DMS153 (cell line): ENCODE data around the gene EVC.
"Not testable (repeated sequence)": the region's sequence is repeated elsewhere in the genome, so short reads cannot be mapped to it uniquely, and the experiment has no call there.

Source experiments
- DNase-seq: peaks from one replicate; lab custom pipeline; 2025; lab: John Stamatoyannopoulos, UW

The EVC gene

GRCh38 chr4:5787311-5787710, 76.3 kb downstream of the EVC start:
- no peak for DNase-seq

GRCh38 chr4:5788144-5788543, 77.1 kb downstream of the EVC start:
- no peak for DNase-seq

GRCh38 chr4:5789141-5789540, 78.1 kb downstream of the EVC start:
- DNase-seq: no peak

DNA sequence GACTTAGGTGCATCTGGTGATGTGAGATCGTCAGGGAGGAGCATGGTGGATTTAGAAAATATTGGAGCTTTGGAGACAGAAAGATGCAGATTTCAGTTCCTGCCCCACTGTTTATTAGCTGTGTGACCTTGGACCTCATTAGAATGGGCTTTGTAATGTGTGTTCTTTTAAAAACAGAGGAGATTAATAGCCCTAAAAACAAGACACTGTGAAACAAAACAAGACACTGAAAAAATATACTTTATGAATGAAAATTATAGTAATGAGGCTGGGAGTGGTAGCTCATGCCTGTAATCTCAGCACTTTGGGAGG, 79.5 kb downstream of the EVC start:
- no peak for DNase-seq

GRCh38 chr4:5791654-5792053, 80.7 kb downstream of the EVC start:
- DNase-seq: no peak

- no peak for DNase-seq
Observed at GRCh38 chr4:5793514-5793913, 82.5 kb downstream of the EVC start.

GRCh38 chr4:5795580-5795979, 84.6 kb downstream of the EVC start:
- DNase-seq: no peak

GRCh38 chr4:5796976-5797375, 86.0 kb downstream of the EVC start:
- DNase-seq: no peak

DNA sequence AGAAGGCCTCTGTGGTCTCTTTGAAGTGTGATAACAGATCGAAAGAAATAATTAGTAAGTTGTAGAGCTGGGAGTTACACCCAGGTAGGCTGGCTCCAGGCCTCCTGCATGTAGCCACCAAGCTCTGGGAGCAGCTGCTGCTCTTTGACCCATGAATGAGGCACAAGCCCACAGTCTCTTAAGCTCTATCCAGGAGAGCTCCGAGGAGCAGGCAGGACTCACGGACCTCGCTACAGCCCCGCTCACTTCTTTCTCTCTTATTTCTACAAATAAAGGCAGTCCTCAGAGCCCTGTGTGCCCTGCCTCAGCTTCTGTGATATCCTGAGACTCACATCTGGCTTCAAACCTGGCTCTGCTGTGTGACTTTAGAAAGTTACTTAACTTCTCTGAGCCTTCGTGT, 86.9 kb downstream of the EVC start:
- DNase-seq: no peak

- no peak for DNase-seq
Observed at GRCh38 chr4:5798462-5798861, 87.5 kb downstream of the EVC start.

DNA sequence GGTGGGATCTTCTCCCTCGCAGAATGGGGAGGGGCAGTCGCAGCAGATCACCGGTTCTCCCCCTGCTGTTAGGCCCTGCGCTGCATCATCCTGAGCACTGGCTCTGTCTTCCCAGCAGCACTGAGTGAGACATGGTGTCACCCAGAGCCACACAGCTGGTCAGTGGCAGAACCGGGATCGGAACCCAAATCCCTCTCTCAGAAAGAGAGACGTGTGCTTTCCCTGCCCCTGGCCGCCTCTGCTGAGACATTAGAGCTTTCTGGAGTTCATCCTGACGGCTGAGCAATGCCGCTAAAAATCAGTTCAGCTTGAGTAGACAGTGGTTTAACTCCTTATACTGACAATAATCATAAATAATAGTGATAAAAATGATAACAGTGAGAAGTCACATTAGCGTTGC, 87.9 kb downstream of the EVC start:
- no peak for DNase-seq

DNA sequence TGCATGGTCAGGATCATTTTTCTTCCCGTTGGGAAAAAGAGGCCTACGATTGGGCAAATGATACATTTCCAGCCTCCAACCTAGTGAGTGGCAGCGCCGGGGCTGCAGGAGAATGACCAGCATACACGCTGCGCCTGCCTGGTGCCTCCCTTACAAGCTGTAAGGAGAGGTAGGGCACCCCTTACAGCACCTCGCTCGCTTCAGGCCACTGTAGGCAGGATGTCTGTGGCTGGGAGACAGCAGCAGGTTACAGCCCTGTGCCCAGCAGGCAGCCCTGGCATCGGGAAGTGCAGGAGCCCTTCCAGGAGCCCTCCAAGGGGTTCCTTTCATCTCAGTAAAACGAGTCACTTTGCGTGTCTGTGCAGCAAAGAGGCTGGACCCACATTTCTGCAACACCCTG, 88.4 kb downstream of the EVC start:
- no peak for DNase-seq

DNA sequence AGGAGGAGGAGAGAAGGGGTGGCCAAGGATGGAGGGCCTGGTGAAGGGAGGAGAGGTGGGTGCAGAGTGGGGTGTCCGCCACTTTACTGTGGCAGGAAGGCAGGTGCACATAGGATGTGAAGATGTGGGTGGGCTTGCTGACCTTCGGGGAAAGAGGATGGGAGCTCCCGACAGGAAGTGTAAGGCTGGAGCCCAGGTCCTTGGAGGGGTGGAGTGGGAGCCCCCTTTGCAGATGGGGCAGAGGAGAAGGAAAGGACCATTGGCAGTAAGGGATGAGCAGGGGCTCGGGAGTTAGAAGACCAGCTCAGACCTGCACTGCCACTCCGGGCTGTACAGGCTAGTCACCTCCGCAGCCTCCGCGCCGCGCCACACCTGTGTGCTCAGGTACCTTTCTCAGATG, 89.5 kb downstream of the EVC start:
- DNase-seq: no peak

DNA sequence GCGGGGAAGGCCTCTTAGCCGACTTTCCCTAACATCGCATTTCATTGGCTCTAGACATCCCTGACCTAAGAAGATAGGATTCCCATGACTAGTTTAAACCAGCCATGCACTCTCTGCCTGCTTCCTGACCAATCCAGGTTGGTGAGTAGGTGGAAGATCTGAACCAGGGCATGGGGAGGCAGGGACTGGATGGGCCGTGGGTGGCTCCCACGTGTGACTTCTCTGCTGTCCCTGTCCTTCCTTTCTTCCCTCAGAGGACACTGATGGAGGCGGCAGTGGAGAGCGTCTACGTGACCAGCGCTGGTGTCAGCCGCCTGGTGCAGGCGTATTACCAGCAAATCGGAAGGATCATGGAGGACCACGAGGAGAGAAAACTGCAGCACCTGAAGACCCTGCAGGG, 90.7 kb downstream of the EVC start:
- DNase-seq: no peak

GRCh38 chr4:5802565-5802964, 91.6 kb downstream of the EVC start:
- no peak for DNase-seq

DNA sequence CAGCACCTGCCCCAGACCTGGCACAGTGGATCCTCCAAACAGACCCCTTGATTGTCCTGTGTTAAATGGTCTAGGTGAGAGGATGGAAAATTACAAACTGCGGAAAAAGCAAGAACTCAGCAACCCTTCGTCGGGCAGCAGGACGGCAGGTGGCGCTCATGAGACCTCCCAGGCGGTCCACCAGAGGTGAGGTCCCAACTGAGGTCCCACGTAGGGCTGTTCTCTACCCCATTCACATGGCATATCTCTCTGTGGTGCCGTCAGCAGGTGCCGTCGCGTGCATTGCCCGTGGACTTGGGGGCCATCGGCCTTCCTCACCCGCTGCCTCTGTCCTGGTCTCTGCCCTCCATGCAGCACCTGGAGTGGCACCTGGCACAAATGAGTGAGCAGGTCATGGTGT, 93.7 kb downstream of the EVC start:
- DNase-seq: no peak

- no peak for DNase-seq
Observed at GRCh38 chr4:5805270-5805669, 94.3 kb downstream of the EVC start.

- peak; percentile 37 for DNase-seq
Observed at GRCh38 chr4:5808081-5808741, 97.2 kb downstream of the EVC start.

DNA sequence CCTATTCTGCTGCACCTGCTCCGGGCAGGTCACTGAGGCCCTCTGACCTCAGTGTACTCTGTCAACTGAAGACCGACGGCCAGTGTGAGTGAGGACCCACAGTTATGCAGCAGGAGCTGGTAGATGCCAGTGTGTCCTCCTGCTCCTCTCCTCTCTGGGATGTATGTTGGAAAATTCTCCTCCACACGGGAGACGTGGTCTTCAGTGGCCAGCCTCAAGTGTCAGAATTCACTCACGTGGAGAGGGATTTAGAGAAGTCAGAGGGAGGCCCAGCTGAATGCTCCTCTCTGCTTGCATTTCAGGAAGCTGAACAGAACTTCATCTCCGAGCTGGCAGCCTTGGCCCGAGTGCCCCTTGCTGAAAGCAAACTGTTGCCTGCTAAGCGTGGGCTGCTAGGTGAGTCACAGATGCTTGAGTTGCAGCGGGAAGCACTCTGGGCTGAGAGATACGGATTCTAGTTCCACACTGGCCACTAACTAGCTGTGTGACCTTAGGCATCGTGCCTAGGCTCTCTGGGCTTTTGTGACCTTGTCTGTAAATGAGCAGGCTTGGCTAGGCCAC, 98.3 kb downstream of the EVC start:
- DNase-seq: no peak

GRCh38 chr4:5810151-5810550, 99.2 kb downstream of the EVC start:
- DNase-seq: no peak

- DNase-seq: no peak
Observed at GRCh38 chr4:5810770-5811430, 99.9 kb downstream of the EVC start.

- DNase-seq: not testable (repeated sequence)
Observed at GRCh38 chr4:5812057-5812456, 101.1 kb downstream of the EVC start.

DNA sequence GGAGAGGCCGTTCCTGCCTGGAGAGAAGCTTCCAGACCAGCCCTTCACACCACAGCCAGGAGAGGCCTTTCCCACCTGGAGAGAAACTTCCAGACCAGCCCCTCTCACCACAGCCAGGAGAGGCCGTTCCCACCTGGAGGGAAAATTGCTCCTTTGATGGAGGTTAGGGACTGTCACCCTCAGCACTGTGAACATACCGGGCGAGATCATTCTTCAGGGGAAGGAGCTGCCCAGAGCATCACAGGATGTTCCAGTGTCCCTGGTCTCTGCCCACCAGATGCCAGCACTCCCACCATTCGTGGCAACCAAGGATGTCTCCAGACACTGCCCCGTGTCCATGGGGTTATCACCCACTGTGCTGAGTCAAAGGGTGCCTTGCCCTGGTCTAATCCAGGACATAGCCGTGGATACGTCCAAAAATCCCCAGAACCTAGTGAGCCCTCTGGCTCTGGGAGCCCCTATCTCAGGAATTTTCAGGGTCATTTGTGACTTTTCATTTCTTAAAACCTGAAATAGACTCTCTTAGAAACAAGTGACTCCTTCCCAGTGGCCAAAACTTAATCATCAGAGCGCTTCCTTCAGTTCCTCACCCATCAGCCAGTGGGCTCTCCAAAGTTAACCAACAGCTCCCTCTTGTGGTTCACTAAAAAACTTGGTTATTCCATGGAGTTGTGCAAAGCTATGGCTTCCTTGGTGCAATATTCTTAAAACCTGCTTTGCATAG, 101.7 kb downstream of the EVC start:
- DNase-seq: peak; percentile 0
